MCF 10A (cell line): ENCODE results near the gene RPP21. TPM values are rescaled to one million over a fixed set of nuclear protein-coding genes. Genes with fewer than 3 reads are reported as not detected.
"Not testable (repeated sequence)": the region's sequence is repeated elsewhere in the genome, so short reads cannot be mapped to it uniquely, and the experiment has no call there.

Experiments used
- BruUV-seq: library from RNA; stranded (reverse); fragments of 400-500 nt; replicated peaks from 2 replicates; lab custom pipeline; 2021; lab: Mats Ljungman, UMichigan
- CTCF ChIA-PET: fragments of 300-600 bp; sonication (Branson Sonifier 250); formaldehyde crosslinking; extraction: SDS; loops from one replicate; lab custom pipeline; 2021; ENCODE audit warnings: antibody characterized with exemption, inconsistent platforms; lab: Yijun Ruan, JAX
- POLR2A ChIA-PET: fragments of 300-600, 350-650 bp; sonication (Branson Sonifier 250); formaldehyde crosslinking; extraction: SDS; loops from one replicate; lab custom pipeline; 2020; ENCODE audit warnings: antibody characterized with exemption, inconsistent platforms; lab: Yijun Ruan, JAX
- DNase-seq: peaks from one replicate; pipeline ENCODE4 v3.0.0-alpha.2; 2018; ENCODE audit not compliant: unreplicated experiment
- H3K27ac Mint-ChIP-seq: one replicate; pipeline ENCODE4 v1.8.0; 2022; ENCODE audit warnings: mild to moderate bottlenecking, low read depth, mixed read lengths; ENCODE audit not compliant: unreplicated experiment
- H3K27me3 Mint-ChIP-seq: one replicate; pipeline ENCODE4 v1.8.0; 2022; ENCODE audit warnings: mixed read lengths; ENCODE audit not compliant: insufficient read depth, unreplicated experiment
- H3K36me3 Mint-ChIP-seq: one replicate; pipeline ENCODE4 v1.8.0; 2022; ENCODE audit warnings: mild to moderate bottlenecking, moderate library complexity, mixed read lengths; ENCODE audit not compliant: insufficient read depth, unreplicated experiment
- H3K4me1 Mint-ChIP-seq: one replicate; pipeline ENCODE4 v1.8.0; 2022; ENCODE audit warnings: mixed read lengths; ENCODE audit not compliant: insufficient read depth, unreplicated experiment
- H3K4me3 Mint-ChIP-seq: one replicate; pipeline ENCODE4 v1.8.0; 2022; ENCODE audit warnings: mild to moderate bottlenecking, moderate library complexity, mixed read lengths; ENCODE audit not compliant: unreplicated experiment
- H3K9me3 Mint-ChIP-seq: one replicate; pipeline ENCODE4 v1.8.0; 2022; ENCODE audit warnings: mixed read lengths; ENCODE audit not compliant: unreplicated experiment
- intact Hi-C: fragments of 100-400 bp; cut with micrococcal nuclease; formaldehyde crosslinking; loops from 2 replicates; pipeline ENCODE4 v1.14.1; 2022
- total RNA-seq: library from RNA; stranded (reverse); gene quantifications from 2 replicates; pipeline ENCODE4 v1.2.3, GENCODE V29; 2022
- TF ChIP-seq, protein P1 (sequence below): fragments of 200-600 bp; IDR thresholded peaks from one replicate; pipeline ENCODE4 v1.8.0; 2022; ENCODE audit warnings: antibody characterized with exemption, mild to moderate bottlenecking; ENCODE audit not compliant: unreplicated experiment

The RPP21 gene
- total RNA-seq, 1 experiment from 2014 or later, result 74.1 TPM

DNA sequence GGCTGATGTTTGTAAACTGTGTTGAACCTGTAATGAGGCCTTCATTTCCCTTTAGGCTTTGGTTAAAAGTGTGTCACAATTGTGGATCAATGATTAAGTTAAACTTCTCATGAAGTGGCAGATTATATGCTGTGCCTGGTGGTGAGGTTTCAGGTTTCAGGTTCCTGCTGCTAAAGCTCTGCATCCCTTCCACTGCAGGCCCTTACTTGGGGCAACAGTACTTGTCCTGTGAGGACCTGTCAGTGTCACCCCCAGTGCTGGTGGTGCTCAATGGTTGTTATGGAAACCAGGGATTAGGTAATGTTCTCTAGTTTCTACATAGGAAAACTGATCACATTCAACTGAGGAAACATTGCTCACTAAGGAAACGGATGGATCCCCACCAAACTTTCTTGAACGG is 18.5 kb downstream of the RPP21 start:
- POLR2A ChIA-PET, result interaction anchor here (0.7 kb wide), 1 partner anchor 10 kb away, joined by 3 read pairs; no protein-coding TSS in a partner anchor
- no peaks in the 10 kb centered on the region for H3K4me1 Mint-ChIP-seq
- no peak for DNase-seq
- H3K9me3 Mint-ChIP-seq, result no peaks in the 10 kb centered on the region
- H3K27me3 Mint-ChIP-seq, result peaks cover 80% of the 10 kb centered on the region
- H3K36me3 Mint-ChIP-seq, result no peaks in the 10 kb centered on the region
- CTCF ChIA-PET, result interaction anchor here (0.7 kb wide), 1 partner anchor 104 kb away, joined by 3 read pairs; no protein-coding TSS in a partner anchor
- intact Hi-C loops, result loop anchor here (5.0 kb wide), 1 partner anchor 79 kb away; no protein-coding TSS in a partner anchor
- H3K4me3 Mint-ChIP-seq, result no peak overlapping the region
- H3K27ac Mint-ChIP-seq, result no peak overlapping the region
- no TSS peak for BruUV-seq
- TF ChIP-seq, protein P1, sequence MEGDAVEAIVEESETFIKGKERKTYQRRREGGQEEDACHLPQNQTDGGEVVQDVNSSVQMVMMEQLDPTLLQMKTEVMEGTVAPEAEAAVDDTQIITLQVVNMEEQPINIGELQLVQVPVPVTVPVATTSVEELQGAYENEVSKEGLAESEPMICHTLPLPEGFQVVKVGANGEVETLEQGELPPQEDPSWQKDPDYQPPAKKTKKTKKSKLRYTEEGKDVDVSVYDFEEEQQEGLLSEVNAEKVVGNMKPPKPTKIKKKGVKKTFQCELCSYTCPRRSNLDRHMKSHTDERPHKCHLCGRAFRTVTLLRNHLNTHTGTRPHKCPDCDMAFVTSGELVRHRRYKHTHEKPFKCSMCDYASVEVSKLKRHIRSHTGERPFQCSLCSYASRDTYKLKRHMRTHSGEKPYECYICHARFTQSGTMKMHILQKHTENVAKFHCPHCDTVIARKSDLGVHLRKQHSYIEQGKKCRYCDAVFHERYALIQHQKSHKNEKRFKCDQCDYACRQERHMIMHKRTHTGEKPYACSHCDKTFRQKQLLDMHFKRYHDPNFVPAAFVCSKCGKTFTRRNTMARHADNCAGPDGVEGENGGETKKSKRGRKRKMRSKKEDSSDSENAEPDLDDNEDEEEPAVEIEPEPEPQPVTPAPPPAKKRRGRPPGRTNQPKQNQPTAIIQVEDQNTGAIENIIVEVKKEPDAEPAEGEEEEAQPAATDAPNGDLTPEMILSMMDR, result no peak

DNA sequence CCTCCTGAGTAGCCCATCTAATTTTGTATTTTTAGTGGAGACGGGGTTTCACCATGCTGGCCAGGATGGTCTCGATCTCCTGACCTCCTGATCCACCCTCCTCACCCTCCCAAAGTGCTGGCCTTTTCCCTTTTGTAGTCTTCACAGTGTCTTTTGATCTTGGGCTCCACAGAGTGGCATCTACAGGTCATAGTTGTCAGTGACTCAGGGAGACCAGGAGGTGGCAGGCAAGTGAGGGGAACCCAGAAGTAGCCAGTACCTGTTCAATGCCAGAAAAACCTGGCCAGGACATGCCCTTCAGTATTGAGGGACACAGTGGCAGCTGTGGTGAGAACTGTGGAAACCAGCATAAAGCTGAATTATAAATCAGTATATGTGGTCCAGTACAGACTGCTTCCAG is 19.6 kb downstream of the RPP21 start:
- intact Hi-C loops, result loop anchor here (5.0 kb wide), 1 partner anchor 78 kb away; no protein-coding TSS in a partner anchor
- Mint-ChIP-seq H3K4me1 (no peaks in the 10 kb centered on the region), H3K36me3 (no peaks in the 10 kb centered on the region), H3K27me3 (peaks cover 72% of the 10 kb centered on the region), H3K4me3 (no peak overlapping the region), H3K27ac (no peak overlapping the region), H3K9me3 (no peaks in the 10 kb centered on the region)
- TF ChIP-seq, protein P1, result no peak
- no TSS peak for BruUV-seq
- CTCF ChIA-PET, result interaction anchor here (0.6 kb wide), 1 partner anchor 99 kb away, joined by 3 read pairs; no protein-coding TSS in a partner anchor
- POLR2A ChIA-PET, result no interaction called here
- DNase-seq, result peak; percentile 36

DNA sequence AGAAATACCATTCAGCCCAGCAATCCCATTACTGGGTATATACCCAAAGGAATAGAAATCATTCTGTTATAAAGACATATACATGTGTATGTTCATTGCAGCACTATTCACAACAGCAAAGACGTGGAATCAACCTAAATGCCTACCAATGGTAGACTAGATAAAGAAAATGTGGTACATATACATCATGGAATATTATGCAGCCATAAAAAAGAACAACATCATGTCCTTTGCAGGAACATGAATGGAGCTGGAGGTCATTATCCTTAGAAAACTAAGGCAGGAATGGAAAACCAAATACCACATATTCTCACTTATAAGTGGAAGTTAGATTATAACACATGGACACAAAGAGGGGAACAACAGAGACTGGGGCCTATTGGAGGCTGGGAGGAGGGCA is 24.3 kb downstream of the RPP21 start:
- H3K4me1 Mint-ChIP-seq, POLR2A ChIA-PET, H3K4me3 Mint-ChIP-seq, H3K36me3 Mint-ChIP-seq, BruUV-seq, H3K27ac Mint-ChIP-seq, intact Hi-C loops, DNase-seq, H3K9me3 Mint-ChIP-seq: not testable (repeated sequence)
- CTCF ChIA-PET, result interaction anchor here (0.8 kb wide), 1 partner anchor 84 kb away, joined by 4 read pairs; no protein-coding TSS in a partner anchor
- peaks cover 78% of the 10 kb centered on the region for H3K27me3 Mint-ChIP-seq

DNA sequence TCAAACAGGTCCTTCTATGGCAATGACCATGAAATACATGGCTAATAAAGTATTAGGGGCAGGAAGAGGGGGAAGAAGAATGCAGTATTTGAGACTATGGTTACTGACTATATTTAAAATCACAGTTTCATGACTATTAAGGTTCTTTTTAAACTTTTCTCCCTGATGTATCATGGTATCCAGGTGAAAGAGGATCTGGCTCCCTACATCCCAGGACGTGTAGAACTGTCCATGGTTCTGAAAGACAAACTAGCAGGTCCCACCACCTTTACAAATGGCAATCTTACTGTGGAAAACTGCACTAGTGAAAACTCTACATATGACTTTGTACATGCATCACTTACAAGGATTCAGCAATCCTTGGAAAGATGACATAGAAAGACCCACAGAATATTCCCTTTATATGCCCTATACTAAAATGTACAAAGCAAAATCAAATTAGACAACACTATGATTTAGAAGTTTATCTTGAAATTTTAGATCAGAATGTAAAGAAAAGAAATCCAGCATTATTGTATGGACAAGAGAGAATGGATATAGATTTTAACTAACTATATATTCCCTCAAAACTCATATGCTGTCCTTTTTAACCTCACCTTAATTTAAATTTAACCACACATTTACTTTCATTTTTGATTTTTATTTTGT is 33.5 kb downstream of the RPP21 start:
- no TSS peak for BruUV-seq
- Mint-ChIP-seq H3K4me1 (no peaks in the 10 kb centered on the region), H3K4me3 (no peak overlapping the region), H3K27me3 (peaks cover 91% of the 10 kb centered on the region), H3K9me3 (no peaks in the 10 kb centered on the region), H3K27ac (no peak overlapping the region), H3K36me3 (no peaks in the 10 kb centered on the region)
- ChIA-PET POLR2A (no interaction called here), CTCF (no interaction called here)
- TF ChIP-seq, protein P1, result no peak
- intact Hi-C loops, result no loop called here
- DNase-seq, result peak; percentile 64
